ENCODE results near the gene TEX30.

GRCh38 chr13:102800145-102801041 lies 26.8 kb upstream of the TEX30 start:
- TF ChIP-seq, protein P1, sequence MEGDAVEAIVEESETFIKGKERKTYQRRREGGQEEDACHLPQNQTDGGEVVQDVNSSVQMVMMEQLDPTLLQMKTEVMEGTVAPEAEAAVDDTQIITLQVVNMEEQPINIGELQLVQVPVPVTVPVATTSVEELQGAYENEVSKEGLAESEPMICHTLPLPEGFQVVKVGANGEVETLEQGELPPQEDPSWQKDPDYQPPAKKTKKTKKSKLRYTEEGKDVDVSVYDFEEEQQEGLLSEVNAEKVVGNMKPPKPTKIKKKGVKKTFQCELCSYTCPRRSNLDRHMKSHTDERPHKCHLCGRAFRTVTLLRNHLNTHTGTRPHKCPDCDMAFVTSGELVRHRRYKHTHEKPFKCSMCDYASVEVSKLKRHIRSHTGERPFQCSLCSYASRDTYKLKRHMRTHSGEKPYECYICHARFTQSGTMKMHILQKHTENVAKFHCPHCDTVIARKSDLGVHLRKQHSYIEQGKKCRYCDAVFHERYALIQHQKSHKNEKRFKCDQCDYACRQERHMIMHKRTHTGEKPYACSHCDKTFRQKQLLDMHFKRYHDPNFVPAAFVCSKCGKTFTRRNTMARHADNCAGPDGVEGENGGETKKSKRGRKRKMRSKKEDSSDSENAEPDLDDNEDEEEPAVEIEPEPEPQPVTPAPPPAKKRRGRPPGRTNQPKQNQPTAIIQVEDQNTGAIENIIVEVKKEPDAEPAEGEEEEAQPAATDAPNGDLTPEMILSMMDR (optimal IDR thresholded peaks at IDR 0.05 in 1 of 3, IDR thresholded peaks at IDR 0.05 in 1 of 3, conservative IDR thresholded peaks at IDR 0.05 in 1 of 3; ENCODE audit: extremely low read depth in 1 of 3, insufficient read depth in 2 of 3, low read length in 3 of 3) = peak; percentile 43 to 80 (median 73)
- TF ChIP-seq EZH2 (IDR thresholded peaks at IDR 0.05; ENCODE audit: low read length) = no peak

All from keratinocyte (primary cell).